Peyer's patch (tissue), 4 donors: Measurements from ENCODE around the gene PTPRE.

Source experiments
- POLR2A ChIP-seq, 2 donors: fragments of 450-650 bp; IDR thresholded peaks; one replicate each; pipeline ENCODE4 v1.5.1; 2017; ENCODE audit warnings: antibody characterized with exemption in 2 of 2, mild to moderate bottlenecking in 2 of 2, moderate library complexity in 2 of 2
- TF ChIP-seq, protein P1 (sequence below), 6 experiments: fragments of 450-650 bp in 4 of 6; fragments of 200-600 bp in 2 of 6; sonication (generic) in 1 of 6; IDR thresholded peaks; one replicate each; pipeline ENCODE4 v1.5.1; 2017 to 2019; ENCODE audit warnings: antibody characterized with exemption in 6 of 6, mild to moderate bottlenecking in 3 of 6, moderate library complexity in 1 of 6

DNA sequence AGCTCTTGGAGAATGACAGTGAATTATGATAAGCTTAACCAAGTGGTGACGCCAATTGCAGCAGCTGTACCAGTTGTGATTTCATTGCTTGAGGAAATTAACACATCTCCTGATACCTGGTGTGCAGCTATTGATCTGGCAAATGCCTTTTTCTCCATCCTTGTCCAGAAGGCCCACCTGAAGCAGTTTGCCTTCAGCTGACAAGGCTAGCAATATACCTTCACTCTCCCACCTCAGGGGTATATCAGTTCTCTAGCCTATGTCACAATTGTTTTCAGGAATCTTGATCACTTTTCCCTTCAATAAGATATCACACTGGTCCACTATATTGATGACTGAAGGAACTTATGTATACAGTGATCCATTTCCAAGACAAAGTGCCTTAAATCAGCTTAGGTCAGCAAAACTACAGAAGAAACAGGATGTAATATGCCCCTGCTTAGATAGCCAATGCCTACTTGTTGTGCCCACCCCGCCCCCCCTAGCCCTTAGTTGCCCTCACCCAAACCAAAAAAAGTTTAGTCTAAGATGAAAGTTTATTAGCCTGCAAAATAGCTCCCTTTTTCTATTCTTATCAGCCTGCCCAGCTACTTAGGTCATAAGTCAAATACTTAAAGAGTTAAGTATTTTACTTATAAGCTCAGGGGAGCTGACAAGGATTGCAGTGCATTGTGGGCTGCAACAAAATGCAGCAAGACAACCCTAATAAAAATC lies 45.1 kb downstream of the PTPRE start:
- TF ChIP-seq, protein P1, sequence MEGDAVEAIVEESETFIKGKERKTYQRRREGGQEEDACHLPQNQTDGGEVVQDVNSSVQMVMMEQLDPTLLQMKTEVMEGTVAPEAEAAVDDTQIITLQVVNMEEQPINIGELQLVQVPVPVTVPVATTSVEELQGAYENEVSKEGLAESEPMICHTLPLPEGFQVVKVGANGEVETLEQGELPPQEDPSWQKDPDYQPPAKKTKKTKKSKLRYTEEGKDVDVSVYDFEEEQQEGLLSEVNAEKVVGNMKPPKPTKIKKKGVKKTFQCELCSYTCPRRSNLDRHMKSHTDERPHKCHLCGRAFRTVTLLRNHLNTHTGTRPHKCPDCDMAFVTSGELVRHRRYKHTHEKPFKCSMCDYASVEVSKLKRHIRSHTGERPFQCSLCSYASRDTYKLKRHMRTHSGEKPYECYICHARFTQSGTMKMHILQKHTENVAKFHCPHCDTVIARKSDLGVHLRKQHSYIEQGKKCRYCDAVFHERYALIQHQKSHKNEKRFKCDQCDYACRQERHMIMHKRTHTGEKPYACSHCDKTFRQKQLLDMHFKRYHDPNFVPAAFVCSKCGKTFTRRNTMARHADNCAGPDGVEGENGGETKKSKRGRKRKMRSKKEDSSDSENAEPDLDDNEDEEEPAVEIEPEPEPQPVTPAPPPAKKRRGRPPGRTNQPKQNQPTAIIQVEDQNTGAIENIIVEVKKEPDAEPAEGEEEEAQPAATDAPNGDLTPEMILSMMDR (IDR thresholded peaks at IDR 0.05), result no peak
- no peak for TF ChIP-seq POLR2A (IDR thresholded peaks at IDR 0.05)
